H1 (cell line): ENCODE results near the gene GFPT1. TPM values are rescaled to one million over a fixed set of nuclear protein-coding genes. Genes with fewer than 3 reads are reported as not detected.

Experiments
- CTCF ChIA-PET: fragments of 300-600 bp; sonication (Branson Sonifier 250); formaldehyde crosslinking; loops from one replicate; lab custom pipeline; 2021; ENCODE audit not compliant: partially characterized antibody; lab: Charles Lee
- POLR2A ChIA-PET: fragments of 300-600 bp; sonication (Branson Sonifier 250); formaldehyde crosslinking; loops from one replicate; lab custom pipeline; 2021; ENCODE audit warnings: inconsistent platforms; ENCODE audit not compliant: partially characterized antibody; lab: Charles Lee
- DNase-seq, 2 experiments: peaks; one replicate each; pipeline versions ENCODE4 v3.0.0 to v3.0.0-alpha.2; 2010 to 2022; ENCODE audit warnings: low spot score in 2 of 2, low read depth in 1 of 2, mixed read lengths in 1 of 2
- FAIRE-seq: peaks from 2 replicates; lab custom pipeline; 2011; peaks lifted over from hg19 to GRCh38; lab: Jason Lieb, UNC
- H2AFZ ChIP-seq: 2 replicates; pipeline ENCODE4 v1.8.1; 2012; ENCODE audit warnings: low read length, inconsistent platforms
- H2AK5ac ChIP-seq: 2 replicates; pipeline ENCODE4 v1.6.1; 2013; ENCODE audit warnings: low read depth, low read length
- H2BK120ac ChIP-seq: replicated peaks from 2 replicates; pipeline ENCODE3; 2013; ENCODE audit warnings: low read depth, low read length, inconsistent platforms
- H2BK12ac ChIP-seq: 2 replicates; pipeline ENCODE4 v1.6.1; 2013; ENCODE audit warnings: low read depth, low read length
- H2BK15ac ChIP-seq: 2 replicates; pipeline ENCODE4 v1.6.1; 2013; ENCODE audit warnings: low read length
- H2BK20ac ChIP-seq: 2 replicates; pipeline ENCODE4 v1.6.1; 2013; ENCODE audit warnings: low read length
- H2BK5ac ChIP-seq: 2 replicates; pipeline ENCODE4 v1.6.1; 2013; ENCODE audit warnings: low read depth, low read length
- H3K14ac ChIP-seq: 2 replicates; pipeline ENCODE4 v1.6.1; 2013; ENCODE audit warnings: inconsistent platforms; ENCODE audit not compliant: insufficient read length
- H3K18ac ChIP-seq: 2 replicates; pipeline ENCODE4 v1.6.1; 2013; ENCODE audit warnings: low read length; ENCODE audit errors: extremely low read depth
- H3K23ac ChIP-seq: 2 replicates; pipeline ENCODE4 v1.6.1; 2013; ENCODE audit warnings: inconsistent platforms; ENCODE audit not compliant: insufficient read length
- H3K23me2 ChIP-seq: 2 replicates; pipeline ENCODE4 v1.6.1; 2013; ENCODE audit warnings: low read depth, low read length
- H3K27ac ChIP-seq: 2 replicates; pipeline ENCODE4 v1.6.1; 2011; ENCODE audit warnings: low read depth, low read length, inconsistent platforms
- H3K27me3 ChIP-seq, 4 experiments: replicated peaks in 1 of 4; 1 replicate in 1 of 4; 2 replicates in 3 of 4; pipeline versions ENCODE4 v1.6.1 to v1.8.1; 2011 to 2013; ENCODE audit warnings: low read length in 3 of 4, mild to moderate bottlenecking in 3 of 4, inconsistent platforms in 2 of 4, mixed read lengths in 2 of 4, moderate library complexity in 1 of 4; ENCODE audit not compliant: control insufficient read depth in 3 of 4, insufficient read depth in 3 of 4; ENCODE audit errors: extremely low read depth in 1 of 4
- H3K36me3 ChIP-seq, 4 experiments: 2 replicates each; pipeline versions ENCODE4 v1.6.1 to v1.8.1; 2011 to 2013; ENCODE audit warnings: mild to moderate bottlenecking in 4 of 4, low read length in 3 of 4, moderate library complexity in 2 of 4, control low read depth in 1 of 4, inconsistent platforms in 1 of 4; ENCODE audit not compliant: insufficient read depth in 4 of 4, control insufficient read depth in 2 of 4
- H3K4ac ChIP-seq: replicated peaks from 2 replicates; pipeline ENCODE3; 2013; ENCODE audit warnings: low read length, low read depth, mixed read lengths, inconsistent platforms; ENCODE audit not compliant: insufficient read length
- H3K4me1 ChIP-seq, 4 experiments: replicated peaks in 1 of 4; 1 replicate in 1 of 4; 2 replicates in 3 of 4; pipeline versions ENCODE4 v1.6.1 to v1.8.1; 2011 to 2013; ENCODE audit warnings: low read length in 3 of 4, inconsistent platforms in 2 of 4, mixed read lengths in 1 of 4; ENCODE audit not compliant: insufficient read depth in 4 of 4, control insufficient read depth in 3 of 4
- H3K4me2 ChIP-seq, 2 experiments: 2 replicates each; pipeline versions ENCODE4 v1.6.1 to v1.8.1; 2011 to 2013; ENCODE audit warnings: low read depth in 2 of 2, low read length in 2 of 2, control low read depth in 1 of 2, inconsistent platforms in 1 of 2, mild to moderate bottlenecking in 1 of 2; ENCODE audit not compliant: insufficient read depth in 1 of 2
- H3K4me3 ChIP-seq, 4 experiments: fragments of 200-600, 300-600 bp in 1 of 4; sonication (generic), shearing (Covaris generic), sonication (Bioruptor Twin) in 1 of 4; 2 replicates each; pipeline versions ENCODE4 v1.5.1 to v1.8.1; 2011 to 2016; ENCODE audit warnings: low read length in 4 of 4, low read depth in 3 of 4, control low read depth in 2 of 4, inconsistent platforms in 2 of 4, mild to moderate bottlenecking in 2 of 4, mixed read lengths in 1 of 4, moderate library complexity in 1 of 4; ENCODE audit not compliant: insufficient read depth in 2 of 4; ENCODE audit errors: extremely low read depth in 1 of 4
- H3K56ac ChIP-seq: replicated peaks from 2 replicates; pipeline ENCODE3; 2013; ENCODE audit warnings: low read depth, mild to moderate bottlenecking, mixed read lengths, low read length, inconsistent platforms; ENCODE audit not compliant: insufficient read length
- H3K79me1 ChIP-seq: 2 replicates; pipeline ENCODE4 v1.6.1; 2013; ENCODE audit warnings: low read depth, low read length, control low read depth
- H3K79me2 ChIP-seq, 2 experiments: 2 replicates each; pipeline versions ENCODE4 v1.6.1 to v1.8.1; 2012 to 2013; ENCODE audit warnings: low read length in 2 of 2, mild to moderate bottlenecking in 2 of 2, inconsistent platforms in 1 of 2; ENCODE audit not compliant: insufficient read depth in 2 of 2, control insufficient read depth in 1 of 2
- H3K9ac ChIP-seq, 4 experiments: replicated peaks in 1 of 4; 1 replicate in 1 of 4; 2 replicates in 3 of 4; pipeline versions ENCODE4 v1.6.1 to v1.8.1; 2011 to 2013; ENCODE audit warnings: low read depth in 3 of 4, low read length in 3 of 4, control low read depth in 2 of 4, mild to moderate bottlenecking in 2 of 4, moderate library complexity in 2 of 4, inconsistent platforms in 1 of 4; ENCODE audit errors: extremely low read depth in 1 of 4
- H3K9me3 ChIP-seq, 2 experiments: 2 replicates each; pipeline versions ENCODE4 v1.6.1 to v1.8.1; 2012 to 2013; ENCODE audit warnings: mild to moderate bottlenecking in 2 of 2, moderate library complexity in 2 of 2, control low read depth in 1 of 2, inconsistent platforms in 1 of 2, low read depth in 1 of 2, low read length in 1 of 2, mixed read lengths in 1 of 2; ENCODE audit not compliant: insufficient read depth in 2 of 2
- H4K20me1 ChIP-seq, 2 experiments: replicated peaks in 1 of 2; 2 replicates each; pipeline versions ENCODE3 to v1.8.1; 2011 to 2013; ENCODE audit warnings: inconsistent platforms in 2 of 2, low read length in 2 of 2, mild to moderate bottlenecking in 1 of 2; ENCODE audit not compliant: insufficient read depth in 2 of 2, control insufficient read depth in 1 of 2
- H4K5ac ChIP-seq: 2 replicates; pipeline ENCODE4 v1.6.1; 2013; ENCODE audit warnings: low read length, low read depth, mixed read lengths, inconsistent platforms; ENCODE audit not compliant: insufficient read length
- H4K8ac ChIP-seq: 2 replicates; pipeline ENCODE4 v1.8.0; 2013; ENCODE audit warnings: mild to moderate bottlenecking, moderate library complexity, low read length, inconsistent platforms; ENCODE audit not compliant: insufficient read depth; ENCODE audit errors: extremely low read depth
- H4K91ac ChIP-seq: replicated peaks from 2 replicates; pipeline ENCODE3; 2013; ENCODE audit warnings: low read length, mixed read lengths, inconsistent platforms; ENCODE audit not compliant: insufficient read length
- ASH2L ChIP-seq: fragments of 200-600, 300-600 bp; sonication (generic); IDR thresholded peaks from one replicate; pipeline ENCODE4 v1.7.1; 2017; ENCODE audit warnings: low read length
- CREB1 ChIP-seq: IDR thresholded peaks from 2 replicates; pipeline ENCODE4 v1.6.1; 2012; ENCODE audit warnings: inconsistent platforms
- CTCF ChIP-seq, 3 experiments: IDR thresholded peaks; 1 replicate in 2 of 3; 2 replicates in 1 of 3; pipeline versions ENCODE4 v1.5.1 to v1.6.1; 2011; ENCODE audit warnings: low read length in 3 of 3, mild to moderate bottlenecking in 3 of 3, inconsistent platforms in 2 of 3, low read depth in 1 of 3, moderate library complexity in 1 of 3; ENCODE audit not compliant: insufficient read depth in 1 of 3; ENCODE audit errors: control extremely low read depth in 1 of 3
- SP1 ChIP-seq: IDR thresholded peaks from 2 replicates; pipeline ENCODE4 v1.6.1; 2011; ENCODE audit warnings: low read depth, low read length
- WGBS, 2 experiments: shearing (Covaris generic) in 1 of 2; methylation state at CpG; one replicate each; pipeline versions ENCODE4 v1.1.6 to v1.1.7; 2013 to 2015; ENCODE audit warnings: low lambda C conversion rate in 2 of 2, mixed read lengths in 2 of 2, inconsistent platforms in 1 of 2, low coverage in 1 of 2, missing lambda C conversion rate in 1 of 2; ENCODE audit not compliant: insufficient replicate concordance in 2 of 2, insufficient coverage in 1 of 2, insufficient read length in 1 of 2; ENCODE audit errors: extremely low coverage in 1 of 2, missing lambda C conversion rate in 1 of 2; 5-methylcytosine and 5-hydroxymethylcytosine counted together
- polyA plus RNA-seq, 7 experiments: library from polyadenylated mRNA; depleted of rRNA in 3 of 7; stranded (reverse) in 5 of 7; unstranded in 2 of 7; fragments of >200 nt in 5 of 7; fragments of 200-250 nt in 2 of 7; gene quantifications; 1 replicate in 5 of 7; 2 replicates in 1 of 7; 4 replicates in 1 of 7; pipeline versions ENCODE4 v1.2.1 to v1.2.3, GENCODE V29; 2011 to 2013; ENCODE audit warnings: missing spikeins in 2 of 7, mixed read lengths in 2 of 7
- total RNA-seq: library from RNA; stranded (reverse); fragmentation: NEBNext Ultra II Directional; extraction: Animal tissue kit (Norgen Biotek cat#: 25700); gene quantifications from 2 replicates; pipeline ENCODE4 v1.2.1, GENCODE V29; 2021

Gene GFPT1
- total and polyA plus RNA-seq, 2 of the 8 experiments (the other 6 are each of a cell fraction or from before 2014, with no cell fraction given): 13.3 to 76.2 TPM

- no peak overlapping the region for H4K8ac ChIP-seq
- no peak overlapping the region for H3K23ac ChIP-seq
- no peak overlapping the region for H3K9ac ChIP-seq
- no peak overlapping the region for H2BK15ac ChIP-seq
- H2BK20ac ChIP-seq: no peak overlapping the region
- no peak overlapping the region for H3K27ac ChIP-seq
- H4K20me1 ChIP-seq: no peaks in the 10 kb centered on the region
- H2BK5ac ChIP-seq: no peak overlapping the region
- H2AFZ ChIP-seq: no peak overlapping the region
- H3K4me3 ChIP-seq: no peak overlapping the region
- POLR2A ChIA-PET: no interaction called here
- H3K56ac ChIP-seq: no peak overlapping the region
- H3K79me1 ChIP-seq: no peaks in the 10 kb centered on the region
- FAIRE-seq (no peak), DNase-seq (no peak)
- 89% methylated on average over 1 of the region's 1 CpG; no CpG with 5 or more reads in 1 of the 2 experiments for WGBS, 2 experiments
- no peak overlapping the region for H4K91ac ChIP-seq
- H3K36me3 ChIP-seq: peaks cover 0 to 14% (median 4%) of the 10 kb centered on the region in 4 experiments; a peak in 3 of 8 replicates
- no peaks in the 10 kb centered on the region for H3K9me3 ChIP-seq
- no peak overlapping the region for H2BK12ac ChIP-seq
- H4K5ac ChIP-seq: no peak overlapping the region
- CTCF ChIA-PET: no interaction called here
- no peak overlapping the region for H3K4ac ChIP-seq
- no peaks in the 10 kb centered on the region for H3K4me1 ChIP-seq
- H3K23me2 ChIP-seq: no peaks in the 10 kb centered on the region
- no peak overlapping the region for H2BK120ac ChIP-seq
- no peak overlapping the region for H3K14ac ChIP-seq
- no peak overlapping the region for H2AK5ac ChIP-seq
- H3K18ac ChIP-seq: no peak overlapping the region
- H3K4me2 ChIP-seq: no peak overlapping the region
- H3K79me2 ChIP-seq: no peaks in the 10 kb centered on the region
- H3K27me3 ChIP-seq: no peaks in the 10 kb centered on the region
- TF ChIP-seq CREB1 (no peak), ASH2L (no peak), SP1 (no peak), CTCF (IDR thresholded peaks at IDR 0.05; ENCODE audit: control extremely low read depth in 1 of 3, insufficient read depth in 1 of 3, low read depth in 1 of 3, low read length in 3 of 3) (no peak)
These were observed 29.1 kb upstream of the GFPT1 start for GRCh38 chr2:69416147-69416546.
